Activated gamma-delta T cell treated with Interleukin-2 at 50 U/mL for 16 hours (primary cell): Measurements from ENCODE around the gene KHDC1L.
"Not testable (repeated sequence)": the region's sequence is repeated elsewhere in the genome, so short reads cannot be mapped to it uniquely, and the experiment has no call there.

Source experiments
- DNase-seq: peaks from one replicate; pipeline ENCODE4 v3.0.0-alpha.2; 2020

KHDC1L gene

DNA sequence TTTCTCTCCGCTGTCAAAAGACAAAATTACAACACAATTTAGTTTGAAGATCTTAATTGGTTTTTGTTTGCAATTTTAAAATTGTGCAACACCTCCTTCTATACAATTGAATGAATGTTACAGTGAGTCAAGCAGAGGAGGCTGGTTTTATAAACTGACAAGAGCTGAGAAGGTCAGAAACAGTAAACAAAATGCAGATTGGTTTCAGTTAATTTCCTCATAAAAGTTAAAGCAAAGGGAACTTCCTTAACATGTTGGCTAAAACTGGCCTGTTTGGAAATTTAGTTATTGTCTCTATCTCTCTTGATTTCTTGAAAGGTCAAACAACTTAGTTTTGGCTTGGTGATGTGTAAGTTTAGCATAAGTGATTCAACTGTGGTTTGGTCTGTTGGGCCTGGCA is 22.2 kb downstream of the KHDC1L start:
- DNase-seq, result no peak

DNA sequence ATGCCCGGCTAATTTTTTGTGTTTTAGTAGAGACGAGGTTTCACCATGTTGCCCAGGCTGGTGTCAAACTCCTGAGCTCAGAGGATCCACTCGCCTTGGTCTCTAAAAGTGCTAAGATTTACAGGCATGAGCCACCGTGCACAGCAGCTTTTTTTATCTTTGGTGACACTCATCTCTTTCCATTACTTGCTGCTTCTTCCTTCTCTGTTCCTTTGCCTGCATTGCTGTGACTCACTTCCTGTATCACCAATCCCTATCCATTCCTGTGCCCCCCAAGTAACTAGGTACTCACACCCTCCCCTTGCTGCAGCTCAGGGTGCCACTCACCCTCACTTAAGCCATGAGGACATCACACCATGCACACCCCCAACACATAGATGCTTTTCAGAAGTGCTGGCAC is 24.6 kb downstream of the KHDC1L start:
- no peak for DNase-seq

DNA sequence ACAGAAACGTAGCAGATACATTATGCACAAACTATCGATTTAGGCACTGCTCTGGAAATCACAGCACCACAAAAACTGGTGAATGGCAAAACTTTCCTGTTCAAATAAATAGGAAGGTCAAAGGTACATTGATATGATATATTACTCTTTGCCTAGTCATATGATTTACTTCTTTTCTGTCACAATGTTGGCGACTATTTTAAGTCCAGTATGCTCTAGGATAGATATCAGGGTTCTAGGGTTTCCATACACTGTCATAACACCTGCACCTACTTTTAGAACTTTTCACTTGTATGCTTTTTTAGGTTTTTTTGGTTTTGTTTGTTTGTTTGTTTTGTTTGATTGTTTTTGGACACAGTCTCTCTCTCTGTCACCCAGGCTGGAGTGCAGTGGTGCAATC is 25.0 kb downstream of the KHDC1L start:
- no peak for DNase-seq

DNA sequence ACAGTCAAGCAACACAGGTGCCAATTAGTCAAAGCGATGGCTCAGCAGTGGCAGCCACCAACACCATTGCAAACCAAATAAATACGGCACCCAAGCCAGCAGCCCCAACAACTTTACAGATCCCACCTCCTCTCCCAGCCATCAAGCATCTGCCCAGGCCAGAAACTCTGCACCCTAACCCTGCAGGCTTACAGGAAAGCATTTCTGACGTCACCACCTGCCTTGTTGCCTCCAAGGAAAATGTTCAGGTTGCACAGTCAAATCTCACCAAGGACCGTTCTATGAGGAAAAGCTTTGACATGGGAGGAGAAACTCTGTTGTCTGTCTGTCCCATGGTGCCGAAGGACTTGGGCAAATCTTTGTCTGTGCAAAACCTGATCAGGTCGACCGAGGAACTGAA is 30.6 kb downstream of the KHDC1L start:
- DNase-seq, result no peak

DNA sequence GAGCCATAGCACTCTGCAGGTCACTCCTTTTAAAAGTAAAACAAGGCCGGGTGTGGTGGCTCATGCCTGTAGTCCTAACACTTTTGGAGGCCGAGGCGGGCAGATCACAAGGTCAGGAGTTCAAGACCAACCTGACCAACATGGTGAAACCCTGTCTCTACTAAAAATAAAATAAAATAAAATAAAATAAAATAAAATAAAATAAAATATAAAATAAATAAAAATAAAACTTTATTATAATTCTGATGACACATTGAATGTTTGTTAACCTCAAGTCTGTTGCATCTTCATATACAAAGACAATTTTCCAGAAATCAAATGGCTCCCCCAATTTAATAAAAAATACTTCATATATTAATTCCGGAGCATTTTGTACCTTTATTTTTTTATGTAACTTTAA is 32.0 kb downstream of the KHDC1L start:
- DNase-seq, result not testable (repeated sequence)

DNA sequence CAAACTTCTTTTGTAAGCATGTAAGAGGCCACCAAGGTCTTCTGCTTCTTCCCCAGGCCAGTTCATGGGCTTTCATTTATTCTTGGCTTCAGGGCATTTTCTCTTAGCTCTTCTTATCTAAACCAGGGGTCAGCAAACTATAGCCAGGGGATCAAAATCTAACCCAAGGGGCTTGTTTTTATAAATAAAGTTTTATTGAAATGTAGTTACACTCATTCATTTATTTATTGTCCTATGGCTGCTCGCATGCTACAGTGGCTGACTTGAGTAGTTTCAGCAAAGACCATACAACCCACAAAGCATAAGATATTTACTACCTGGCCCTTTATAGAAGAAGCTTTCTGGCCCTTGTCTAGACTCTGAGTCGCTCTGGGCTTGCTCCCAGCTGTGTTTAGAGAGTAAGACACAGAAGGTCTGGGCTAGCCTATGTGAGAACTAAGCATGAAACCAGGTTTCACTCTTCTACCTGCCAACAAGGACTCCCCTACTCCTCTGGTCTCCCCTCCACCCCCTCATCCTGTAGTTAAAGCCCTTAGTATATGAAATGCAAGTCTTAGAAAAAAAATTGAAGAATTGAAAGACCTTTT is 43.2 kb downstream of the KHDC1L start:
- no peak for DNase-seq

DNA sequence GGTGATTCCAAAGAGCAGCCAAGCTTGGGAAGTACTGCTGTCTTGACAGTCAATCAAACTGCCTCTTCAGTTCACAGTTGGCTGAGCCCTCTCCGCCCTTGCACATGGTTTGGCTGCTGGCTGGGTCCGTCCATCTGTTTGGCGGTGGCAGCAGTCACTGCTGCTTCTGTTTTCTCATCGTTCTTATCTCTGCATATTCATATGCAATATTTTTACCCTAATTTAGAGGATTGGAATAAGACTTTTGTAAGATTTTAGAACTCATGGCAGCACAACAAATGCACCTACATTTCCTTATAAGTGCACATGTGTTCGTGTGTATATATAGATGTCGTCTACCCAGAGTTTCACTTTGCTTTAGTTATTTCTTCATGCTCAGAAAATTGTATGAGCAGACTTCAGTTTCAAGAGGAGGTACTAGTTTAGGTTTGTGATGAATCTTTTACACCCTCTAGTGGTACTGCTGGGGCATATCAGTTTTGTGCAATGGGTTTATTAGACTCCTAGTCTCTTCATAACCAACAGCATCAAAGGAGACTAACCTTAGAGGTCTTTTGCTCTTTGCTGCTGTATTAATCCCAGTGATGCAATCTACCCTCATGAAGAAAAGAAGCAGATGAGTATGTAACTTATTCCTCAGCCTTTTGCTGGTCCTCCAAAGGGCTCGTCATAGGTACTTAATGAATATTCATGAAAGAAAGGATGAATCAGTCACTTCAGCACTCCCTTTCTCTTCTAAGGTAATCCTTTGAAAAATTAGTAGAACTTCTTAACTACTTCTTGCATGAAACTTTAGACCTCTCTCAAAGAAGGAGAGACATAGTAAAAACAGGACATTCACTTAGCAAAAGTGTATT is 44.3 kb downstream of the KHDC1L start:
- DNase-seq, result no peak

DNA sequence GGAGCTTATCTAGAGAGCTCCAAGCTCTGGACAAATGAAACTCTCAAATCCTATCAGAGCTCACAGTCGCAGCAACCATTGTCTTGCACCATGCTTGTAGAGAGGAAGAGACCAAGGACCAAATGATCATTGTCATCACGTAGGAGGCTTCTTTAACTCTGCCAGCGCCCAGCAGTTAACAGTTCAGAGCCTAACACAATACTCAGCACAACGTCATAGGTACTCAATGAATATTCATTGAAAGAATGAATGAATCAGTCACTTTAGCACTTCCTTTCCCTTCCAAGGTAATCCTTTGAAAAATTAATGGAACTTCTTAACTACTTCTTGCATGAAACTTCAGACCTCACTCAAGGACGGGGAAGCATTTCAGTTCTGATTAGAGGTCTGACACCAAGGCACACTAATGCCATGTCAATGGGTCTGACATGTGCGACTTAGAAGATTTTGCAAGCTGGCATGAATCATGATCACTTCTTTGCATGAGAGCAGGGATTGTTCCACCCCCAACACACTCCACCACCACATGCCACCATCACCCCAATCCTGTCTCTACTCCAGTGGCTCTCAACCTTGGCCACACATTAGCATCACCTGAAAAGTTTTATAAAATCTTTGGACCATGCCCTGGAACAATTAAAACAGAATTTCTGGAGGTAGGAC is 45.1 kb downstream of the KHDC1L start:
- no peak for DNase-seq

DNA sequence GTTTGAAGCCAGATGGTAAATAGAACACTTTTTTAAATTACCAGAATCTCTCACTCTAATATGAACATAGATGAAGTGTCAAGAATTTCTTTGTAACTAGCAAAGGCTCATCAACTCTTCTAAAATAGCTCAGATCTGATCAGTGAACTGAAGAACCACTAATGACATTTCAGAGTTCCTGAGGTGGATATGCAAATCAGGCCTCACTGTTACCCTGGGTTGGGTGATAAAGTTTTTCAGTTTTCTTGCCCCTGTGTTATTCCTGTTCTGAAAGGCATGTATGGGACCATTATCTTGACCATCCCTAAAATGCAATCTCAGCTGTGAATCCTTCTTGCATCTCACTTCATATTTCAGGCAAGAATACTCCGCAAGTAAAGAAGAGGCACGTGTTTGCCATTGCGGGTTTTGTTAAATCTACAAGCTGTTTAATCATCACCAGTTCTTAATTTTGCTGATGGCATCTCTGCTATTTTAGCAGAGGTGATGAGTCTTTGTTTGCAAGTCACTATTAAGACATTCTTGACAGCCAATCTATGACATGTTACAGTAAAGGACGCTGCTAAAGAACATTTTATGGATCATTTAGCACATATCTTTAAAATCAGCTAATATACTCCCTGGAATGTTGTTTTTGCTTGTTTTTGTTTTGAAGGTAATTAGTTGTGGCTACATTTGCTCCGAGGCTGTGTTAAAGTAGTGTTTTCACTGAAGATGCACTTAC is 47.9 kb downstream of the KHDC1L start:
- no peak for DNase-seq

DNA sequence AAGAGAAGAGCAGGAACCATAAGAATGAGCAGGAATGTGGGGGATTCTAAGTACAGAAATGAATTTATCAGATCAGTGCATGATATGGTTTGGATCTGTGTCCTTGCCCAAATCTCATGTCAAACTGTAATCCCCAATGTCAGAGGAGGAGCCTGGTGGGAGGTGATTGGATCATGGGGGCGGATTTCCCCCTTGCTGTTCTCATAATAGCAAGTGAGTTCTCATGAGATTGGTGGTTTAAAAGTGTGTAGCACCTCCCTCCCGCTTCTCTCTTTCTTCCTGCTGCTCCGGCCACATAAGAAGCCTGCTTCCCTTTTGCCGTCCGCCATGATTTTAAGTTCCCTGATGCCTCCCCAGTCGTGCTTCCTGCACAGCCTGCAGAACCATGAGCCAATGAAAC is 49.2 kb downstream of the KHDC1L start:
- DNase-seq, result no peak

DNA sequence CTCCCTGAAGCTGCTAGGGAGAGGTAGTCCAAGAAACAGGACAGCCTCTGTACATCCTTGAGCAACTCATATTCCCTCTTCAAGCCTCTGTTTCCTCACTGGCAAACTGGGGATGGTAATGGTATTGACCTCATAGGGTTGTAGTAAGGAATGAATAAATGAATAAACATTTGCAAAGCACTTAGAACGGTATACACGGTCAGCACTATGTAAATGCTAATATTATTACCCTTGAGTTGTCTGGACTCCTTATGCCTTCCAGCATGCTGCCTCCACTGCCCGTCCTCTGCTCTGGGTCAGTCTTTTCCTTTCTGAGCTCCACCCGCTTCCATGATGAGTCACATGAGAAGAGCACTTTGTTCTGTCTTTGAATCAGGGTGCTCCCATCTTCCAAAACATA is 50.6 kb downstream of the KHDC1L start:
- no peak for DNase-seq
